Stimulated activated CD4-positive, alpha-beta T cell treated with anti-CD3 and anti-CD28 coated beads, Interleukin-2, amount 100 ng/mL, for 48 hours (primary cell): Measurements from ENCODE around the gene PEX14.

Experiments used
- DNase-seq, 2 donors: peaks; one replicate each; pipeline ENCODE4 v3.0.0-alpha.2; 2020

PEX14 gene

GRCh38 chr1:10624256-10625050 lies 149.7 kb downstream of the PEX14 start:
- DNase-seq: no peak

- no peak for DNase-seq
These were observed 150.3 kb downstream of the PEX14 start for GRCh38 chr1:10625076-10625475.

GRCh38 chr1:10625554-10625953 lies 150.8 kb downstream of the PEX14 start:
- DNase-seq: no peak

GRCh38 chr1:10626131-10626731 lies 151.5 kb downstream of the PEX14 start:
- DNase-seq: no peak

GRCh38 chr1:10626791-10627410 lies 152.2 kb downstream of the PEX14 start:
- no peak for DNase-seq

GRCh38 chr1:10628685-10629084 lies 153.9 kb downstream of the PEX14 start:
- DNase-seq: no peak

- no peak for DNase-seq
These were observed 154.5 kb downstream of the PEX14 start for GRCh38 chr1:10629091-10629815.

GRCh38 chr1:10629816-10630571 lies 155.2 kb downstream of the PEX14 start:
- no peak for DNase-seq

- DNase-seq: no peak
These were observed 155.9 kb downstream of the PEX14 start for GRCh38 chr1:10630661-10631120.

GRCh38 chr1:10631121-10631810 lies 156.5 kb downstream of the PEX14 start:
- DNase-seq: no peak

GRCh38 chr1:10631811-10632593 lies 157.3 kb downstream of the PEX14 start:
- no peak for DNase-seq

- DNase-seq: no peak
These were observed 157.9 kb downstream of the PEX14 start for GRCh38 chr1:10632691-10633090.

GRCh38 chr1:10633416-10633815 lies 158.7 kb downstream of the PEX14 start:
- no peak for DNase-seq

GRCh38 chr1:10634075-10634427 lies 159.3 kb downstream of the PEX14 start:
- DNase-seq: no peak

- DNase-seq: no peak
These were observed 159.8 kb downstream of the PEX14 start for GRCh38 chr1:10634428-10635084.

- no peak for DNase-seq
These were observed 160.5 kb downstream of the PEX14 start for GRCh38 chr1:10635085-10635896.

GRCh38 chr1:10635992-10636391 lies 161.2 kb downstream of the PEX14 start:
- no peak for DNase-seq

- DNase-seq: no peak
These were observed 162.7 kb downstream of the PEX14 start for GRCh38 chr1:10637400-10637799.

- peak in 1 of 2 donors; percentile 7 for DNase-seq
These were observed 163.2 kb downstream of the PEX14 start for GRCh38 chr1:10637834-10638558.
